Stimulated activated CD8-positive, alpha-beta memory T cell treated with anti-CD3 and anti-CD28 coated beads, Interleukin-7, amount 100 ng/mL, for 48 hours (primary cell): ENCODE measurements around the gene GALNT5.
A peak's percentile ranks its signal among the peaks of the same experiment; 100 is the strongest.
"Not testable (repeated sequence)": the region's sequence is repeated elsewhere in the genome, so short reads cannot be mapped to it uniquely, and the experiment has no call there.

Experiments used
- DNase-seq, 2 donors: peaks; one replicate each; pipeline ENCODE4 v3.0.0-alpha.2; 2020; ENCODE audit warnings: low read depth in 1 of 2; ENCODE audit errors: extremely low read depth in 1 of 2

GALNT5 gene

DNA sequence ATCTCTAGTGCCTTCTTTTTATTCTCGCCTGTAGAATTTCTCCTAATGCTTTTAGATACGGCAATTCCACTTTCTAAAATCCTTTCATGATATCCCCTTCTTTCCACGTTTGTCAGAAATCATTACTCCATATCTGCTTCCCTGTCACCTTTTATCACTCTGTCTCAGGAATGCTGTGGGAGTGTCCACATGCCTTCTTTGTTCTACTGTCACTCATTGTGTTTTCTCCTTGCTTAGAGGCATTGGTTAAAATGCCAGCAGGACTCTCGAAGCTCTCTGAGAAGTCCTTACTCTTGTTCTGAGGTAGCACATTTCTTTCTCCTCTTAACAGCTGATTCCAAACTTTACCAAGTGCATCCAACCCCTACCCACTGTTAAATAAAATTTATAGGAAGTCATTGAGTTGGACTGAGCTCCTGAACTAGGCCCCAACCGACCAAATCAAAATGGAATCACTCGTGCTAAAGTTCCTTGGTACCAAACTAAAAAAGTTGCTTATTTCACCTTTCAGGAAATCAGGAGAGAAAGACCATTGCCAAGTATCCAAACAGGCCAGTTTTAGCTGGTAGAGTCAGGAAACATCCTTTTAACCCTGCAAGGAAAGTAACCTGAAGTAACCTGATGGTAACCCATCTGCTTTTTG is 10.6 kb upstream of the GALNT5 start:
- no peak for DNase-seq

DNA sequence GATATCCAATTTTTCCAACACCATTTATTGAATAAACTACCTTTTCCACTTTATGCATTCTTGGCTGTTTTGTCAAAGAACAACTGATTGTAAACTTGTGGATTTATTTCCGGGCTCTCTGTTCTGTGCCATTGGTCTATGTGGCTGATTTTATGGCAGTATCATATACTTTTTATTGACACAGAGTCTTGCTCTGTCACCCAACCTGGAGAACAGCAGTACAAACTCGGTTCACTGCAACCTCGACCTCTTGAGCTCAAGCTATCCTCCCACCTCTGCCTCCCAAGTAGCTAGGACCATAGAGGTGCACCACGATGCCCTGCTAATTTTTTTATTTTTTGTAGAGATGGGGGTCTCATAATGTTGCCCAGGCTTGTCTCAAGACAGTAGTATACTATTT is 6.7 kb upstream of the GALNT5 start:
- no peak for DNase-seq

DNA sequence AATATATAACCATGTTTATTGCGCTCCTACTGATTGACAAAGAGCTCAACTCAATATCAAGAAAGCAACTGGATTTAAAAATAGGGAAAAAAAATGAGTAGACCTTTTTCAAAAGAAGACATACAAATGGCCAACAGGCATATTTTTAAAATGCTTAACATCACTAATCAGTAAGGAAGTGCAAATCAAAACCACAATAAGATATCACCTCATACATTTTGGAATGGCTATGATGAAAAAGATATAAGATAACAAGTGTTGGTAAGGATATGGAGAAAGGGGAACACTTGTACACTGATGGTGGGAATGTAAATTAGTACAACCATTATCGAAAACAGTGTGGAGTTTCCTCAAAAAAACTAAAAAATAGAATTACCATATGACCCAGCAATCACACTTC is 5.6 kb upstream of the GALNT5 start:
- DNase-seq, result no peak

GRCh38 chr2:157252529-157252928 is 5.0 kb upstream of the GALNT5 start:
- no peak for DNase-seq

DNA sequence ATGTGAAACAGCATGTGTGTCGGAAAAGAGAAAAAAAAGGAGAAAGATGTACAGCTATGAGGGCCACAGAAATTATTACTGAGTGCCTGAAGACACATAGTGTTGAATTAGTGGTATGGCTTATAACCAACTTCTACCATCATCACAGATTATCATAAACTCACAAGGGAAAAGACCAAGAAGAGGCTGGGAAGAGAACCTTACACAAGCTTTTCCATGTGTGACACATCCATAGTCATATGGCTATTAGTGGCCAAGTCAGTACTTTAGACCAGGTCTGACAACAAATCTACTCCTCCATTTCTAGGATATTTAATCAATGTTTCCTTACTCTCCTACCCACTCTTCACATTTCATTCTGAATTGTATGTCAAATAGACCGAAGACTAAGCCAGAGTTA is 3.5 kb upstream of the GALNT5 start:
- DNase-seq, result no peak

DNA sequence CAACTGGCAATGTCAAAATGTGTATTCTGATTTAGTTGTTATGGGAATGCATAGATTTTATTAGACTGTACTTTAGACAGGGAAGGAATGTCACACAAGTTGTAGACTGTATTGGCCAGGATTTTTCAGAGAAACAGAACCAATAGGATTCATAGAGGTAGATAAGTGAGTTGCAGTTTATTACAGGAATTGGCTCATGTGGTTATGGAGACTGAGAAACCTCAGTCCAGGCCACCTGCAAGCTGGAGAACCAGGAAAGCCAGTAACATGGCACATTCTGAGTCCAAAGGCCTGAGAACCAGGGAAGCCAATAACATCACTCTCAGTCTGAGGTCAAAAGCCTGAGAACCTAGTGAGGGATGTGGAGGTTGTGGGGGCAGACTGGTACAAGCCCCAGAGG is 1.8 kb upstream of the GALNT5 start:
- DNase-seq, result no peak

DNA sequence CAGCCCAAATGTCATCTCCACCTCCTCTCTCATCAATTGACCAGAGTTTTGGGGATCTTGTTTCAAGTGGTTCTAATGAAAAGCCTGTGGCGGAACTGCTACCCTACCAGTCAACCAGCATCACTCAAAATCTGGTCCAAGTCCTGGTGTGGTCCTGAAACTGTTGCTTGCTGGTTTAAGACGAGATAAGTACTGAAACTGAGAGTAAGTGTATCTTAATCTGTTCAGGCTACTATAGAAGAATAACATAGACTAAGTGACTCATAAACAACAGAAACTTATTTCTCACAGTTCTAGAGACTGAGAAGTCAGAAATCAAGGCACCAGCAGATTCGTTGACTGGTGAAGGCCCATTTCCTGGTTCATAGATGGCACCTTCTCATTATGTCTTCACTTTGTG is 879 bp upstream of the GALNT5 start:
- peak in 1 of 2 donors; percentile 41 for DNase-seq

- DNase-seq, result no peak
Observed at GRCh38 chr2:157258520-157259326, 1.2 kb downstream of the GALNT5 start.

- no peak for DNase-seq
Observed at GRCh38 chr2:157259386-157259785, 1.9 kb downstream of the GALNT5 start.

DNA sequence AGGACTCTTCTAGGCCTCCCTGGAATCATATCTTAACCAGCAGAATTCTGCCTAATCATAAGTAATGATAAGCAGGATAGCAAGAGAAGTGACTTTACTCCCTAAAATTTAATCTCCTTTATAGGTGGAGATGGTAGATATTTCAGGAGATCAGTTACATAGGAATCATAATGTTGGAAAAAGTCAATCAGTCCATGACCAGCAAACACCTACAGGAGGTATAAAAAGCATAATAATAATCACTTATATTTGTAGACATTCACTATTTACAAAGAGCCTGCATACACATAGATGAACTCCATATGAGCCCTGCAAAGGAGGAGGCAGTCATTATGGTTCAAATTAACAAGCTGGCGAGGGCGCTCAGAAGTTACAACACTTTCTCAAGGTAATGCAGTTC is 2.5 kb downstream of the GALNT5 start:
- no peak for DNase-seq

DNA sequence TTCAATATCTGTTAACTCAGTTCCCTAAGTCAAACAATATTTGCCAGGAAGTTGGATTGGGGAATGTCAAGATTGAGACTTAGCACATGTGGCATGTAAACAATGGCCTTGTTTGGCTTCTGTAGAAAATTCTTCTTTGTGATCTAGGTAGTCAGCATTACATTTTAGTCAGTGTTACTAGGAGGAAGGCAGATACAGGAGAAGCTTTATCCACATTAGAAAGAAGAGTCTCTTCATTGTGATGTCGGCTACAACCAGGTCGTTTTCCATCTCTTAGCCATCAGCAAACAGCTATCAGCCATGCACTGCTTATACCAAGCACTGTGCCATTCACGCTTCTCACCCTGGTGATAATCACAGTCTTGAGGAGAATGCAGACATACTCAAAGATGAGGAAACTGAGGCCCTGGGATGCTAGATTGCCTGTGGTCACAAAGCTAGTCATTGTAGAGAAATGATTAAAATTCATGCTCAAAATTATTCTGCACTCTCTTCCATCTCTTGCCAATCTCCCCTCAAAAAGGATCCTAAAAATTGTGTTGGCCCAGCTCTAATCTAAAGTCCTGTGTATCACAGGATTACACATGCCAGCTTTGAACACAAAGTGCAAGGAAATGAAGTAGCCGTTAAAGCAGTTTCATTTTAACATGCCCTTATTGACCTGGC is 3.2 kb downstream of the GALNT5 start:
- no peak for DNase-seq

GRCh38 chr2:157261199-157261782 is 3.8 kb downstream of the GALNT5 start:
- peak; percentile 33 to 59 for DNase-seq

GRCh38 chr2:157262248-157262647 is 4.7 kb downstream of the GALNT5 start:
- no peak for DNase-seq

DNA sequence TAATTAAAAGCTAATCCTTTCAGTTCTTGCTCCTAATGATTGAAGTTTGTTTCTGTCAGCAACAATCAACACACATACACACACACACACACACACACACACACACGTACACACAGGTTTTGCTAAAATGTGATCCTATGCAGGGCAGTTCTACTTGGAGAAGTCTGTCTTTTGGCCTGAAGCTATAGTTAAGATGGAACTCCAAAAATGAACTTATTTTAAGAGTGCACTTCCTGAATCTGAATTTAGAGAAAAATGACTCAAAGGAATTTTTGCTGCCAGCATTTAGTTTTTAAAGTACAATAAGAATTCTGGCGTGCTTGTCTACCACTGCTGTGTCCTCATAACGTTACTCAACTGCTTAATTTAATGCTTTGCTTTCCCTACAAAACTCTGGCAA is 6.6 kb downstream of the GALNT5 start:
- DNase-seq, result no peak

DNA sequence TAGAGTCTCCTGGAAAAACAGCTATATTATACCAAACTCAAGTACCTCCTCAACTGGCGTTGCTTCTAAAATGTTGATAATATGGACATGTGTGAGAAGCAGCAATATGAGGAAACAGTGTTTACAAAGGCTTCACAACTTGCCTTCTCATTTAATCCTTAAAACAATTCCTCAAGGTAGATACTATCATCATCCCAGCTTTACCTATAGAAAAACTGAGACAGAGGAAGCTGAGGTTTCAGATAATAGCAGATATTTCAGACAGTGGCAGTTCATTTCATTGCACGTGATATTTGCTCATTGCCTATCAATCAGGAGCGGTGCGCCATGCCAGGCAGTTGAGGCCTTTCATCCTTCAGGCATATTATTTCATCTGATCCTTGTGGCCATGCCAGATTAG is 8.3 kb downstream of the GALNT5 start:
- DNase-seq, result no peak

DNA sequence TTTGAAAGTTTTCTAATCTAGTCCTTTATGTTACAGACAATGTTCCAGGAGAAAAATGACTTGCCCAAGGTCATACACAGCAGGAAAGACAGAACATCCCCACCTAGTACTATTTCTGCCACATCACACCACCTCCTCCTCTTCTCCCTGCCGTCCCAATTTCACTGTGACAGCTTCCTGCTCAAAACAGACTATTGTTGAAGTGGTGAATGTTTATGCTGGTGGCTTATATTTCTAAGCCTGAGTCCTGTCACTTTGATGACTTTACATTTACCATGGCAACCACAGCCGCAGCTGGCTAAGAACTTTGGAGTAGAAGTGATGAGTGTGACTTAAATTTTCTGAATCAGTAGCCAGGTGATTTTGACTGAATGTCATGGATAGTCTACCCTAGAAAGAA is 10.0 kb downstream of the GALNT5 start:
- DNase-seq, result no peak

DNA sequence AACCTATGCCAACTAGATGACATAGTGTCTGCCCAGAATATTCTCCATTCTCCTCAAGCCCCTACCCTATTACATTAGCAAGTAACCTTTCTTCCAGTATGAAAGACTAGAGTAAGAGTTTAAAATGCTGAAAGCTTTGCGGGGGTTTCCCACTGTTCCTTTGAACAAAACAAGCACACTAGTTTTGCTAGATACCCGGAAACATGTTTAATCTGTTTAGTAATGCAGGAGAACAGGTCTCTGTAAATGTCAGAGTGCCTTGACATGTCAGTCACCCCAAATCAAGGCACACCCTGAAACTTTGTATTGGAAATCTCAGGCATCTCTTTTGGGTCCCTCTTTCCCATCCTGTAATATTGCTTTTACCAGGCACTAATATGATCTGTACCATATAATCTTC is 11.6 kb downstream of the GALNT5 start:
- no peak for DNase-seq

DNA sequence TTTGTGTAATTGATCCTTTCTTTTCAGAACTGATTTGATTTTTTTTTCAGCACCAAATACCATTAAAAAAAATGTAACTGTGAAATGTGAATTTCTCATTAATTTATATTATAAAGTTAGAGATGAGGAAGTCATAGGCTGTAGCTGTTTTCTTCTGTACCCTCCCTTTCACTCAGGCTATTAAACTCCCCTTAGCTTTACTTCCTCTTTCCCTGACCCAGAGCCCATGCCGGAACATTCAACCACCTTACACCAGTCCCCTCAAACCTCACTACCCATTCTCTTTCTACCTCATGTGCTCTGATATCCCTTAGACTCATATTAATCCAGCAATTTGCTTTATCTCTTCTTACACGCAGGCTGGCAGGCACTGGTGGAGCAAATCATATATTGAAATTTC is 12.4 kb downstream of the GALNT5 start:
- no peak for DNase-seq

- DNase-seq, result no peak
Observed at GRCh38 chr2:157271590-157272203, 14.2 kb downstream of the GALNT5 start.

DNA sequence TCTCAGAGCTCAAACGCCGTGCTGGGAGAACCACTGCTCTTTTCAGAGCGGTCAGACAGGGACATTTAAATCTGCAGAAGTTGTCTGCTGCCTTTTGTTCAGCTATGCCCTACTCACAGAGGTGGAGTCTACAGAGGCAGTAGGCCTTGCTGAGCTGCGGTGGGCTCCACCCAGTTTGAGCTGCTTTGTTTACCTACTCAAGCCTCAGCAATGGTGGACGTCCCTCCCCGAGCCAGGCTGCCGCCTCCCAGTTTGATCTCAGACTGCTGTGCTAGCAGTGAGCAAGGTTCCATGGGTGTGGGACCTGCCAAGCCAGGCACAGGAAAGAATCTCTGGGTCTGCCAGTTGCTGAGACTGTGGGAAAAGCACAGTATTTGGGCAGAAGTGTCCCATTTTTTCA is 21.8 kb downstream of the GALNT5 start:
- not testable (repeated sequence) for DNase-seq

DNA sequence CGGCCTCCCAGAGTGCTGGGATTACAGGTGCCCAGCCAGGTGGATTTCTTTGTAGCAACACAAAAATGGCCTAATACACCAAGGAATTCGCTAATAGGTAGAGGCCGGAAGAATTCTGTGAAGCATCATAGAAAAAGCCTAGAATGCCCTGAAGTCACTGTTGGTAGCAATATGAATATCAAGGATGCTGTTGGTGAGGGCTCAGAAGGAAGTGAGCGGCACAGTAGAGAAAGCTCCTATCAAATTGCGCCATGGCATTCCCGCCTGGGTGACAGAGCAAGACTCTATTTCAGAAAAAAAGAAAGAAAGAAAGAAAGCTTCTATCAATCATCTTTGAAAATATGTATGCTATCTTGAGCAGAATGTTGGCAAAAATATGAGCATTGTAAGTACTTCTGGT is 23.8 kb downstream of the GALNT5 start:
- no peak for DNase-seq
